ENCODE measurements around the gene ELFN2.
"Not testable (repeated sequence)": the region's sequence is repeated elsewhere in the genome, so short reads cannot be mapped to it uniquely, and the experiment has no call there.

The ELFN2 gene

DNA sequence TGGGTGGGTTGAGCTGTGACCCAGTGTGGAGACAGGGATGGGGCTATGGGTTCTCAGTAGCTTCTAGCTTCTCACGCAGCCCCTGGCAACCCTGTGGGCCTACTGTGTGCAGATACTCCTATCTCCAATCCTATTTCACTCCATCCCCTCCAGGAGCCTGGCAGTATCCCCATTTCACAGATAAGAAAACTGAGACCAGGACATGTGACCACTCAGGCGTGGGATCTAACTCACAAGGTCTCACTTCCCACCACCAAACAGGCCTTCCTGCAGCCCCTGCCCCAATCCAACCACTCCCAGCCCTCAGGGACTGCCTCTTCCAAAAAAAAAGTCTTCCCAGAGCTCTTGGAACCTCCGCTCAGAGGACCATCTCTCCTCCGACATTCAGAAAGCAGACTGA, 15.6 kb downstream of the ELFN2 start:
- no peak for DNase-seq (ENCODE audit: low read depth in 2 of 3, low spot score in 1 of 3)

DNA sequence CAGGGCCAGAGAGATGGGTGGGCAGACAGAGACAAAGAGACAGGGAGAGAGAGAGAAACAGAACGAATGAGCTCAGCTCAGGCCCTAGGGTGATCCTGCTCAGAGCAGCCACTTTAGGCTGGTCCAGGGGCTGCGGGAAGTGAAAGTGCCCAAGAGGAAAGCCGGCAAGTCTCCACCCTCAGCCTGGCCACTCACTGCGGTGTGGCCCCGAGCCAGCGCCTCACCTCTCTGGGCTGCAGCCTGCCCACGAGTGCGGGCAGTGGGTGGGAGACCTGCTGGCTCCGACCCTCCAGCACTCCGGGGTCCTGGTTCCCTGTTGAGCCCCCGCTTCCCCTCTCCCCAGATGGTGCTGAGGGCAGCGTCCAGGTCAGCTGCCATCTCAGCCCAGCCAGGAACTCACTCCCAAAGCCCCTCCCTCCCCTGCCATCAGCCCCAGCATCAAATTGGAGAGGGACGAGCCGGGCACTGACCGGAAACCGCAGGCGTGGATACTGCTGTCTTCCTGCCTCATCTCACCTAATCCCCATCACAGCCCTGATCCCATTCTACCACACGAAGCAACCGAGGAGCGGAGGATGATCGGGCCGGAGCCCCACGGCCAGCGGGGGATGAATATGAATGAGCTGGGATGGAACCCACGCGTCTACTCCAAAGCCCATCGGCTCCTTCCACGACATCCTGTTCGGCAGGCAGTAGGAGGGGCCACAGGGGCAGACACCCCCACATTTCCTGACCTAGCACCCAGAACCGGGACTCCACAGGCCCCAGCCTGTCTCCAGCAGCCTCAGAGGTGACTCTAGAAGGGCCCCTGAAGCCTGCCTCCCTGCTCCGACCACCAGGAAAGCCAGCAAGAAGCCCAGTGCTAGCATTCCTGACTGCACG, 16.9 kb downstream of the ELFN2 start:
- no peak for DNase-seq (ENCODE audit: low read depth in 2 of 3, low spot score in 1 of 3)

DNA sequence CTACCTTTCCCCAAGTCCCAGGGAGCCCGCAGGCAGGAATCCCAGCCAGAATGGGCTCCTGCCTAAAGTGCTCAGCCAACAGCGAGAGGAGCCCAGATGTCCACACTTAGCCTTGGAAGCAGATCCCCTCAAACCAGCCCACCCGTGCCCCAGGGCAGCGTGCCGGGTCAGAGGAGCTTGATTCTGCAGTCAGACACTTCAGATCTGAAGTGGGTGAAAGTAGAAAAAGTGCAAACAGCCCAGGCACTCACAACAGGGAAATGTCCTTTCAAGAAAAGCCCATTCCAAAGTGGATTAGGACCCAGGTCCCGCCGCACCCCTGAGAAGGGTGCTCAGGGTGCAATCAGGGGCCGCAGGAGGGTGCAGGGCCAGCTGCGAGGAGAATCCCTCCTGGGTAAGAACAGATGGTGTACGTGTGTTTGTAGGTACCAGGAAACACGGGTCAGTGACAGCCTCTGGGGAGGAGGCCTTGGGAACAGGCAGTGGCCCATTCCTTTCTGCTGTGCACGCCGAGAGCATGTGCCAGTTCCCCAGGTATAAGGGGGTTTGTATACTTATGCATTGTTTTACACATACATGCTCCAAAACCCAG, 17.7 kb downstream of the ELFN2 start:
- DNase-seq (ENCODE audit: low read depth in 2 of 3, low spot score in 1 of 3), result no peak

DNA sequence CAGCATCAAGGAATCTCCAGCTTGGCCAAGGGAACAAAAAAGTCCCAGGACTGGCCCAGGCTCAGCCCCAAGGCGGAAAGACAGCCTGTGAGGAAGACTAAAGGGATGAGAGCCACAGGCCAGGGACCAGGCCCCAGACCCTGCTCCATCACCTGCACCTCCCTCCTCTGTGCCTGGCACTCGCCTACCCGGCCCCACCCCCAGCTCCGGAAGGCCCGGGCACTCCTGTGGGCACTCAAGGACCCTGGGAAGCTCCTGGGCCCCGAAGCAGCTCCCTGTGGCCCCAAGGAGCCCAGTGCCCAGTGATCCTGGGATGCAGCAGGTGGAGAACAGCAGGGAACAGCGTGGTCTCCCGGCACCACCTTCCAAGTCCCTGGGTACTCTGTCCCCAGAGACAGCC, 18.2 kb downstream of the ELFN2 start:
- DNase-seq (ENCODE audit: low read depth in 2 of 3, low spot score in 1 of 3), result no peak

DNA sequence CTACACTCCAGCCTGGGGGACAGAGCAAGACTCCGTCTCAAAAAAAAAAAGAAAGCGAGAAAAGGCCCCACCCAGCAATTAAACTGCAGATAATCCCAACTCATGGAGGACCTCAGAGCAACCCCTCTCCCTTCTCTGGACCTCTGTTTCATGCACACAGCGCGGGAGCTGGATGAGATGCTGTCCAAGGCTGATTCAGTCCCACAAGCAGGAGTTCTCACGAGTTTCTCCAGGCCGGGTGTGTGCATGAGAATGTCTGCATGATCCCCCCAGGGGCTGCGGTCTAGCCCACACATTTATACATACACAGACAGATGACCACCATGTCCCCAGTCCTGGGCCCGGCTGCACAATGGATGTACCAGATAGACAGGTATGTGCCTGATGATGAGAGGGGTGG, 19.4 kb downstream of the ELFN2 start:
- DNase-seq (ENCODE audit: low read depth in 2 of 3, low spot score in 1 of 3), result no peak

DNA sequence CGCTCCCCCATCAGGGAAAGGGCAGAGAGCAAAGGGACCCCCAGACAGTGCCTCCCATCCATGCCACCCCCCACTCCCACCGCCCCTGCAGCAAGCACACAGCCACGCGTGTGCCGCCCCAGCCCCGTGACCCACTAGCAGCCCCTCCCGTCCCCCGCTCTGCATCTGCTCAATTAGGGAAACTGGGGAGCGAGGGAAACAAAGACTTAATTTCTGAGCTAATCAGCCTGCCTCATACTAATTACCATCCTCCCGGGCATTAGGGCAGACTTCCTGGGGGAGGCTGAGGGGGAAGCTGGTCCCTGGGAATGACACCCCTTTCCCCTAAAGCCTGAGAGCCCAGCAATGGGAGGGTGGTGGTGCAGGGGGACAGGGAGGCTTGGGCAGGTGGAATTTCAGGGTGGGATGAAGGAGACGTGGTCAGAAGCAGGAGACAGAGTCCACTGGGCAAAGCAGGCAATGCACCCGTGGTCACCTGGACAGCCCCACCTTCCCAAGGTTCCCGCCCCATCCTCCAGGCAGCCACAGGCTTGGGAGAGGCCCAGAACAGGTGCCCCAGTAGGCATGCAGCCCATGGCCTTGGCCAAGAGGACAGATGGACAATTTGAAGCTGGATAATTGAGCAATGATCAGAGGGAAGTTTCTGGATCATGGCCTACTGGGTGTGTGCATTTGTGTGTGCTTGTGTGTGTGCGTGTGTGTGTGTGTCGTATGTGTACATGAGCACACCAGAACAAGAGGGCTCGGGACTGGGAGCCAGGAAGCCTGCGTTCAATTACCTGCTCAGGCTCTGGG, 20.6 kb downstream of the ELFN2 start:
- DNase-seq (ENCODE audit: low read depth in 2 of 3, low spot score in 1 of 3), result no peak

DNA sequence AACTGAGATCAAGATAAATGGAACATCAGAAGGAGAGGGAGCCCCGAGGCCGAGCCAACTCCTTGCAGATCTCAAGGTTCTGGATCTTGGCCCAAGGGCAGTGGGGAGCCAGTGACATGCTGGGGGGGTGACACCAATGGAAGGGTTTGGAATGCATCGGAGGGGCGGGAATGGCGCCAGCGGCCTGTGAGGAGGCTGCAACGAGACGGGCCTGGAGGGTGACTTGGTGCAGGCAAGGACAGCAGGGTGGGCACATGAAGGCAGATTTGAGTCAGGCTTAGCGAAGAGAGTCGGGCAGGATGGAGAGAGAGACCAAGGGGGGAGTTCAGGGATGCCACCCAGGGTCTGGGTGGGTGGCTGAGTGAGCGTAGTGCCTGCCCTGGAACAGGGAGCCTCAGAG, 23.2 kb downstream of the ELFN2 start:
- no peak for DNase-seq (ENCODE audit: low read depth in 2 of 3, low spot score in 1 of 3)

DNA sequence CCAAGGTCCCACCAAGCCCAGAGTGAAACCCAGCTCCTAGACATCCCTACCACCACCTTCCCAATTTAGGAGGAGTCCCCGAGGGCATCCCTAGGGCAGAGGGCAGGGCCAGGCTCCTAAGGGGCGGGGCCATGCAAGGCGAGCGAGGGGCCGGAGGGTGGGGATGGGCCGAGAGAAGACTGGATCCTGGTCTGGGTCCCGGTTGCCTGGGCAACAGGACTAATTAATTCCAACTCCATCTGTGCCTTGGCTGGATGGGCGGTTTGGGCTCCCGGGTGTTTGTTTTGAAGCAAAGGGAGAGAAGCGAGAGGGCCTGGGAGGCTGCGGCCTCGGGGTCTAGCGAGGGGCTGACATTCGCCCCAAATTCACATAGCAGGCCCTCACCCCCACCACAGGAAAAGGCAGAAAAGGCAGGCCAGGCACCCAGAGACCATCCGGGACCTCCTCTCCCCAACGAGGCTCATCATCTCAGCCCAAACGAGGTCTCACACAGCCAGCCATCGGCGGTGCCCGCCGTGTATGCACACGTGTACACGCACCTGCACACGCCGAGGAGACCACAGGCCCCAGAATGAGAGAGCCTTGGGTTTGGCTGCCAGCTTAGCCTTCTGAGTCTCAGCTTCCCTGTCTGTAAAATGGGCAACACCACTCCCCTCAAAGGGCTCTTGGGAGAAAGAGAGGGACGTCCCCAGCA, 23.9 kb downstream of the ELFN2 start:
- DNase-seq (ENCODE audit: low read depth in 2 of 3, low spot score in 1 of 3), result no peak

DNA sequence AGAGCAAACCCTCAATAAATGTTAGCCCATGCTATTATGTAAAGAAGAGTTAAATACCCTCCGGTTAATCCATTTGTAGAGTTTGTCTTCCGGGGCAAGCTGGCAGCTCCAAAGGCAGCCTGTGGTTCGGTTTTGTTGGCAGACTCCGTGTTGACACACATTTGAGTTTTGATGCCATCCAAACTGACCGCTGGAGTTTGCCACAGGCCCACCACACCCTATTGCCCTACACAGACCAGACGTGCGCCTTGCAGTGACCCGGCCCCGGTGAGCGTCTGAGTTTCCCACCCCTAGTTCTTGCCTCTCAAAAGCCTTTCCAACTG, 25.1 kb downstream of the ELFN2 start:
- no peak for DNase-seq (ENCODE audit: low read depth in 2 of 3, low spot score in 1 of 3)

DNA sequence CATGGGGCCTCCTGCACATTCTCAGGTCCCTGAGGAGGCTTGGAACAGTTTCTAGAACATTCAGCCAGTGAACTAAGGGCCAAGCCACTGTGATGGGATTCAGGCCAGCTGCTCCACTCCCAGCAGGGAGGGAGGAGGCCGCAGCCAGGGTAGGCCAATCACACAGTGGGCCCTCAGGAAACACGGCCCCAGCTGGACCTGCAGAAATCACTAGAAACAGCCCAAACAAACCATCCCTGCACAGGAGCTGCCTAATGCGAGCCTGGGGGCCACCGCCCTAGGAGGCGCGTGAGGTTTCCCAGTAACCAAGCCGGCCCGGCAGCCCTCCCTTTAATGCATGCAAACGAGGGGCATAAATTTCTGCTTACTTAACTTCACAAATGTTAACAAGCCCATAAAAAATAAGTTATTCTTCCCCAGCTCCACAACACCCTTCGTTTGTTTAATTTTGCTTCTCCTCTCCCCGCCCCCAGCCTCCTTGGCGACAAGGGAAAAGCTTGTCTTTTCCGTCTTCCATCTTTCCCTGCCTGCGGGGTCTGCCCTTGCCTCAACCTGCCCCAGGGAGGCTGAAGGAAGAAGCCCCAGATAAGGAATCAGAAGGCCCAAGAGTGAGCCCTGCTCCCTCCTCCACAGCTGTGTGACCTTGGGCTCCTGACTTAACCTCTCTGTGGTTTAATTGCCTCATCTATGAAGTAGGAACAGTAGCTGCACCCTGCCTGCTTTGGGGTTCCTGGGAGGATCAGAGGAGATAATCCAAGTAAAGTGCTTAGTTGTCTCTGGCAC, 25.7 kb downstream of the ELFN2 start:
- no peak for DNase-seq (ENCODE audit: low read depth in 2 of 3, low spot score in 1 of 3)

DNA sequence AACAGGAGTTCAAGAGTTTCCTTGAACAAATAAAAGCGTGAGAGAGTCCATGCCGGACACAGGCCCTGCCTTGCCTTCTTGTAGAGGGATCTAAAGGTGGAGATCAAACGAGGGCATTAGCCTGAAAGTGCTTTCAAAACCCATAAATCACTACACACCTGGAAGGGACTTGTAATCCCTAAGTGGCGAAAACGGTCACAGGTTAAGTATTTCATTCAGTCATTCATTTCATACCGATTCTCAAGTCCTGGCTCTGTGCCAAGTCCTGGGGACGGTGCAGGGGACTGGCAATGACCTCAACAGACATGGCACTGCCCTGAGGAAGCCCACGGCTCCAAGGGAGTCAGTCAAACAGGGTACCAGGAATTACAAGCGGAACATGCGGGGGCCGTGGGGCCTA, 26.6 kb downstream of the ELFN2 start:
- no peak for DNase-seq (ENCODE audit: low read depth in 2 of 3, low spot score in 1 of 3)

DNA sequence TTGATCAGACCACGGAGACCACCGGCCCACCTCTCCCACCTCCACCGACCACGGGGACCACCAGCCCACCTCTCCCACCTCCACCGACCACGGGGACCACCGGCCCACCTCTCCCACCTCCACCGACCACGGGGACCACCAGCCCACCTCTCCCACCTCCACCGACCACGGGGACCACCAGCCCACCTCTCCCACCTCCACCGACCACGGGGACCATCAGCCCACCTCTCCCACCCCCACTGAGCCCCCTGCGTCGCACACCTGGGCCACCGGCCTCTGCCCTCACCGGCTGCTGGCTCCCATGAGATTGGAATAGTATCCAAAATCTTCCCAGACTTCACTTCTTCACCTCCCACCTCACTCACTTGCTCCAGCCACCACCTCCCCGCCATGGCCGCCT, 27.8 kb downstream of the ELFN2 start:
- not testable (repeated sequence) for DNase-seq (ENCODE audit: low read depth in 2 of 3, low spot score in 1 of 3)

DNA sequence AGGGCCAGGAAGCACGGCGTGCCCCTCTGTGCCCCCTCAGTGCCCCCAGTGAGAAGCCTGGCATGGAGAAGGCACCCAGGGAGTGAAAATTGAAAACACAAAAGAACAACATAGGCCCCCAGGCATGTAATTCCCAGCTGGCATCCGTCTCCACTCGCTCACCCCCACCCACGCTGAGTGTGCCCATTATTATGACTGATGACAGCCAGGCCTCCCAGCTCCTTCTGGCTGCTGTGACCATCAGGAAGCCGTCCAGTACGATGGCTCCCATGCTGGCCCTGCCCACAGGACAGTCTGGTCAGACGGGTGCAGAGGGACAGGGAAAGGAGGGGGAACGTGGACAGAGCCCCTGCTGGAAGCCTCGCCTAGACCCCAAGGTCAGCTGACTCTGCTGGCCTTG, 30.1 kb downstream of the ELFN2 start:
- DNase-seq (ENCODE audit: low read depth in 2 of 3, low spot score in 1 of 3), result no peak

DNA sequence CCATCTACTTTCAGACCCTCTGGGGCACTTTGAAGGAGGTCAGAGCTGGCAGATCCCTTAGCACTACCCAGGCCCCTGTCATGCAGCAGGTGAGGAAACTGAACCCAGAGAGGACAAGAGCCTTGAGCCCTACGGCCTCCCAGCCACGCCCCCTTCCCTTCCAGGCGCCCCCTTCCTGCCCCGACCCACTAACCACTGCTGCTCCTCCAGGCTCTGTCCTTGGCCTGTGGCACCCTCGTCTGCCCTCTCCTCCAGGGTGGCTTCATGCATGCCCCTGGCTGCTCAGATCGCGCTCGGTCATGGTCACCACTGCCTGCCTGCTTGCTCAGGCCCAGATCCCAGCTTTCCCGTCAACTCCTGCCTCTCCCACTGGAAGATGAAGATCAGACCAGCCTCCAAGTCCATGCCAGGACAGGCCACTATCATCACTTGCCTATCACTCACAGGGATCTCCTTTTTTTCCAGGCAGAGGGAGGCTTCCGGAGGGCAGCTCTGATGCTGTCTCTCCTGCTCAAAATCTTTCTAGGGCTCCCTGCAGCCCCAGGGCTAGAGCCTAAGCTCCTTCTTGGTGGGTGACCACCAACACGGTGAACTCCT, 30.7 kb downstream of the ELFN2 start:
- DNase-seq (ENCODE audit: low read depth in 2 of 3, low spot score in 1 of 3), result no peak

DNA sequence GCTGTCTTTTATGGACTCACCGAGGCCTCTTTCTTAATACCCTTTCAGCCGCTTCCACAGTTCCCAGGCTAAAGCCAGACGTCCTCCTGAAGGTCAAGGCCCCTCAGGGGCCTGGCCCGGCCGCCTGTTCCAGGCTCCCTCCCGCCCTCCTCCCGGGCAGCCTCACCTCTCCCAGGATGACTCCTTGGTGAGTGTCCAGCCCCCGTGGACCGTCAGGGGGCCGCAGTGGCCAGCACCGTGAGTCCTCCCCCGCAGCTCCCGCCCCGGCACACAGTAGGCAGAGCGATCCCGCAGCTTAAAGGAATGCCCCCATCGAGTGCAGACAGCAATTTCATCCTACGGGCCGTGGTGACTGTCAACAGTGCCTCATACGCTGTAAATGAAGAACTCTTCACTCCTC, 32.9 kb downstream of the ELFN2 start:
- DNase-seq (ENCODE audit: low read depth in 2 of 3, low spot score in 1 of 3), result no peak

DNA sequence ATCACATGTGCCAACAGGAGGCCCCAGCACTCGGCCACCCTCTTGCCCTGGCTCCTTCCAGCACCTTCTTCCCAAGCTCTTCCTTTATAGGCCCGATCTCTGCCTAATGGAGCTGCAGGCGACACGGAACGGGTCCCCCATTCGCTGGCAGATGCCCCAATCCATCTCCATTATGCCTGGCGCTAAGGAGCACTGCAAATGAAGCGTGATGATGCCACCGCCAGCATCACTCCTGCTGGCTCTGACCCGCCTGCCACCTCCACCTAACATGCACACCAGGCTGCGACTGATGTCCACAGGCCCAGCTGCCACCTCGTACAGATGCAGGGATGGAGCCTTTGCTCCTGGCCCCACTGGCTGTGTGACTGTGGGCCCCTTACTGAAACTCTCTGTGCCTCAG, 33.5 kb downstream of the ELFN2 start:
- no peak for DNase-seq (ENCODE audit: low read depth in 2 of 3, low spot score in 1 of 3)

DNA sequence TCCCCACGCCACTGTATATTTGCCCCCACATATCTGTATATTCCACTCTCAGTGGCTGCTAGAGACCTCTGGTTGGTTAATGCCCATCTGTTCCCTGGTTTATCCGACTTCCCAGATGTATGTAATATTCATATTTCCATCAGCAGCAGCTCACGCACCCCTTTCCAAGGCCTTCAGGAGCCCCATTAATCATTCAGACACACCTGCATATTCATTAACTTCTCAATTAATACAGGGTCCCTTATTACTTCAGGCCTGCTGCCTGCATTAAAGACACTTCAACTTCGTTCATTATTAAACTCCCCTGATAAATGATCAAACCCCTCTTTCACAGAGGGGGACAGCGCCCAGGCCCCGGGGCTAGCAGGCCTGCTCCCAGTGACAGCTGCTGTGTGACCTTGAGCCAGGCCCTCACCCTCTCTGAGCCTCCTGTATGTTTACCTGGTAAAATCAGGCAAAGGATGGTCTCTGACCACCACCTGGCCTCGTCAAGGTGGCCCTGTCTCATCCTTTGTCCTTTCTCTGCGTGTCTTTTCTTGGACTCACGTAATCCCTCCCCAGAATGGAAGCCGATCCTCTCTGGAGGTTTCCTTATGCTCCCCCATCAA, 34.5 kb downstream of the ELFN2 start:
- DNase-seq (ENCODE audit: low read depth in 2 of 3, low spot score in 1 of 3), result no peak

DNA sequence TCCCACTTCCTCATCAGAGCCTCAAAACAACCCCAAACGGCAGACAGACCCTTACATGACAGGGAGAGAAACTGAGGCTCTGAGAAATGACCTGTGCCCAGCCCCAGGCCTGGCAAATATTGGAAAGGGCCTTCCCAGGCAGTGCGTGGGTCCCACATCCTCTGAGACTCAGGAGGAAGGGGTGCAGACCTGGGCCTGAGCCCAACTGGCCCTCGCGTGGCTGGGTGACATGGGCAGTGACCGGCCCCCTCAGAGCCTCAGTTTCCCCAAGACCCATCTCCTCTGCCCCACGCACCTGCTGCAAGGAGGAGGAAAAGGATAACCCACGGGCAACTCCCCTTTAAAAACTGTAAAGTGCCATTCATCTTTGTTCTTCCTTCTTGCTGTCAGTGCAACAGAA, 35.6 kb downstream of the ELFN2 start:
- DNase-seq (ENCODE audit: low read depth in 2 of 3, low spot score in 1 of 3), result no peak

DNA sequence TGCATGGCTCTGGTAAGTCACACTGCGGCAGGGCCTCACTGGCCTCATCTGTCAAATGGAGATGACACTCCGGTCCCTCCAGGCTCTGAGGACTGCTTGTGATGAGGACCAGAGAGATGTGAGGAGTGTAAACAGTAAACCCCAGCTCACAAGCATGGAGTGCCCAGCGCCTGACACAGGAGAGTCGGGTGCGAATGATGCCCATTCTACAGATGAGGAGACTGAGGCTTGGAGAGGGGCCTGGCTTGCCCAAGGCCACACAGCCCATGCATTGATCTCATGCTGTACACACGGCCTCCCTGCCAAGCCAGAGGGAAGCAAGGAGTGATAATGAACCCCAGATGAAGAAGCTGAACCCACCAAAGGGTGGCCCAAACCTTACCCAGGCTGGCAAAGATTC, 37.2 kb downstream of the ELFN2 start:
- DNase-seq (ENCODE audit: low read depth in 2 of 3, low spot score in 1 of 3), result no peak

DNA sequence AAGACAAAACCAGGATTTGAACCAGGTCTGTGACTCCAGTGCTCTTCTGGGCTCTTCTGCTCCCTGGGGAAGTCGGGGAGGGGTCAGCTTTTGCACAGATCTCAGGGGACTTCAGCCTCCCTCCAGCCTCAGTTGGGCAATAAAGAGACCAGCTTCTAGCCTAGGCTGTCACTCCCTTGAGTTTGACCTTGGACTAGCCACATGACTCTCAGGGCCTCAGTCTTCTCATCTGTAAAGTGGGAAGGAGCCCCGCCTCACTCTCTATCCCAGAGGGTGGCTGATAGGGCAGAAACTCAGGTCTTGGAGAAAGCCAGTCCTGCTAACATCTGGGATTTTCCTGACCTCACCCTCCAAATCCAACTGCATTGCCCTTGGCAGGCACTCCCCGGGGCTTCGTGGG, 38.7 kb downstream of the ELFN2 start:
- DNase-seq (ENCODE audit: low read depth in 2 of 3, low spot score in 1 of 3), result no peak
